Activated CD8-positive, alpha-beta memory T cell treated with anti-CD3 and anti-CD28 coated beads, Interleukin-2, amount 50 U/mL, for 24 hours (primary cell): ENCODE measurements around the gene CACNB2.
"Not testable (repeated sequence)": the region's sequence is repeated elsewhere in the genome, so short reads cannot be mapped to it uniquely, and the experiment has no call there.

Source experiments
- DNase-seq: peaks from one replicate; pipeline ENCODE4 v3.0.0-alpha.2; 2020; ENCODE audit errors: extremely low read depth

Gene CACNB2

DNA sequence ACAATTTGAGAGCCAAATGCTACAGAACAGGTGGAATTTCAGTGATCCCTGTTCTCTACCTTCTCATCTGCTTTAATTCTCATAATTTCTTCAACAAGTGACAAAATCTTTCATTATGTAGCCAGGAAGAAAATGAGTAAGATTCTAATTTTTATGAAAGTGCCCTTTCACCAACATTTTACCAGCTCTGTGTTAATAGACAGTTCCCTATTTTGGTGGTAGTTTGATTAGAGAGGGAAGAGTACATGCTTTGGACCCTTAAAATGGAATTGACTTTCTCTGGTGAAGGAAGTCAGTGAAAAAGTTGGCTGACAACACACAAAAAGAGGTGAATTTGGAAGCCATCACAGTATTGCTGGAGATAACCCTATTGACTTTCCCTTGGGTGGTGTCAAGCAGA, 61.7 kb downstream of the CACNB2 start:
- DNase-seq, result no peak

DNA sequence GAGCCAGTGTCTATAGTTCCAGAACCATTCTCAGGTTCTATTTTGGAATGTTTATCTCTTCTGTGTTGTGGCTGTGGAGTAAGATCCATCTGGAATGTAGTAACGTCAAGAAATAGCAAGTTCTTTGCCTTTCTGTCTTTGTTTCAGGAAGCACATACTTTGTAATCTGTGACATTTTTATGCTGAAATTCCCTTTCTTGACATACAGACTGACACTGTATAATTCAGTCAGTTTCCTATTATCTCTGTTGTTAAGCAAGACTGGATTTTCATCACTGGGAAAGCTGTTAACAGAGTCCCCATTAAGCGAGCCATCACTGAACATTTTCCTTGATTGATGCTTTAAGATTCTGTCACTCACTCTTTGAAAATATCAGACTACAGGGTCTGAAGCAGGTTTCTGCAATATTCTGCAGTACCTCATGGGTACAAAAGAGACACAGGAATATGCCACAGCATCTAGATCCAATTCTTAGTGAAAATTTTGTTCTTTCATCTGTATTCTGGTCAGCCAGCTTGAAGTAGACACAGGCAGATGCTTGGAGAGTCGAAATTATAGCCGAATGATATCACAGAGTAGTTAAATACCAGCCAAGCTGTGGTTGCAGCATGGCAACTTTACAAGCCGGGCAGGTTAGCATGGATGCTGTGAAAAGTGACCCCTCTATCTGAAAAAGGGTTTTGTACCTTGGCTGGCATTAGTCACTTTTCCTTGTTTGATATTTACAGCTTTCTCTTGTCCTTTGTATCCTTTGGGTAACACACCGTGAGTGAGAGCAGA, 62.6 kb downstream of the CACNB2 start:
- no peak for DNase-seq

DNA sequence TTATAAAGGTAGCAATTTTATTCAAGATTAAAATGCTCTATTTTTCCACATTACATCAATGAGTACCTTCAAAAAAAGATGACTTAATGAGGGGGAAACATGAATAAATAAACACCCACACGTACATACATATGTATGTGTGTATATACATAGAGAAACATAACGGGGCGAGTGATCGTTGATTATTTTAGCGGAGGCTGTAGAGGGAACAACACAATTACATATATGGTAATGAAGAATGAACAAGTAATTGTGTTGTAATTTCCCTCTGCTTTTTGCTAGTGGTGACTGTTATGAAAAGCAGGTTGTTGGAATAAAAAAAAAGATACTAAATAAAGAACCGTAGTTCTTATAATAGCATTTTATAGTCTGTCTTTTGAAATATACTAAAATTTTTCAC, 63.2 kb downstream of the CACNB2 start:
- DNase-seq, result no peak

DNA sequence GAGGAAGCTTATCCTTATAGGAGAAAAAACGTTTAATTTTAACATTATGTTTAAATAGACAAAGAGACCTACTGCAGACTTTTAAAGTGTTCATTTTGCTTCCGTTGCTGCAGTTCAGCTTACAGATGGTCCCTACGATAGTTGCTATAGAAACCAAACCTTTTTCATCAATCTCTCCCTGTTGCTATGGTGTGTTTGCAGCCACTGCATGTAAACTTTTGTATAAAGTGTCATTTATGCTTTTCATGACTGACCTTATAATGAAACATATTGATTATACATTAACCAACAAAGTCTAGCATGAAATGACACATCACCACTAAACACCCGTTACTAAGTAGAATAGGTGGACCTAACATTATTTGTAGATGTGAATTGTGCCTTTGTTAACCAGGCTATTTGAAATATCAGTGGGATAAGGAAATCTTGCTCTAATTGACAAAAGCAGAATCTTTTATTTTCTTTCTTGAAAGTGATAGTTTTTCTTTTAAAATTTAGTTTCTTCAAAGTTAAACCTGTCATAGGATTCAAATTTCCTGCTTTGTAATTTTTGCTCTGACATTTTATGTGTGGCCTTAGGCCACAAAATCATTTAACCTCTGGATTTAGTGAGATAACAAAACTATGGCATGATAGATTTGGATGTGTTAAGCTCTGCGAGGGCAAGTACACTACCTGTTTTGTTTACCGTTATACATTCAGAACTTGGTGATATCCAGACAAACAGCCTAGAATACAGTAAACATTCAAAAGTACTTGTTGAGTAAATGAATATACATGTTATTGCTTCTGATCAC, 64.0 kb downstream of the CACNB2 start:
- no peak for DNase-seq

- DNase-seq, result no peak
Measured at GRCh38 chr10:18205098-18205834, 65.0 kb downstream of the CACNB2 start.

- not testable (repeated sequence) for DNase-seq
Measured at GRCh38 chr10:18208186-18208585, 68.0 kb downstream of the CACNB2 start.

- DNase-seq, result no peak
Measured at GRCh38 chr10:18209241-18209640, 69.0 kb downstream of the CACNB2 start.

DNA sequence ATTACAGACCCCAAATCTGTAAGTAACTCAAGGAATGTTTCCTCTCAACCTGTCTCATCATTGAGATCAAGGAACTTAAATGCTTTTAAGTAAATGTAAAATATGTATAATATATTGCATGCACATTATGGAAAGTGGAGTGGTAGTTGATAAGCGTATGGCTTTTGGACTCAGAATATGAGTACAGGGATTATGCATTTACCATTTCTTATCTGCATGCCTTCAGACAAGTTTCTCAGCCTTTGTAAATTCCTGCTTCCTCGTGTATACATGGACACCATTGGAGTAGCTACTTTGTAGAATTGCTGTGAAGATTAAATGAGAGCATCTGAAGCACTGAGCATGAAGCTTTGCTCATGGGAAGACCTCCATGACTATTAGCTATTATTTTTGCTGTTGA, 70.5 kb downstream of the CACNB2 start:
- DNase-seq, result no peak

- DNase-seq, result no peak
Measured at GRCh38 chr10:18211862-18212261, 71.6 kb downstream of the CACNB2 start.

GRCh38 chr10:18213271-18213670, 73.0 kb downstream of the CACNB2 start:
- no peak for DNase-seq

GRCh38 chr10:18214691-18215563, 74.7 kb downstream of the CACNB2 start:
- no peak for DNase-seq

DNA sequence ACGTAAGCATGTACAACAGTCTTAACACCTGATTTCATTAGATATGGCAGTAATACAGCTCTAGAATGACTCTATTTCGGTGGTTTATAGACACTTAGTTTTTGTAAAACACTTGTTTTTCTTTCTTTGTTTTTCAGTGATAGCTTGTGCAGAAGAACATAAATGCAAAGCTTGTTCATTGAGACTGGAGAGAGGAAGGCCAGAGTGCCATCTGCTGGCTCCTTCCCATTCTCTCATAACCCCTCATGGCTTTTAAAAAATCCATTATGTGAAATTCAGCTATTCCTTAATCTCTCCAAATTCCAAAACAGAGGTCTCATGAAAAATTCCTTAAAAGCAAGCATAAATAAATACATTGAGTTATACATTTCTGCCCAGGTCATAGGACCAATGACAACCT, 76.3 kb downstream of the CACNB2 start:
- DNase-seq, result no peak

DNA sequence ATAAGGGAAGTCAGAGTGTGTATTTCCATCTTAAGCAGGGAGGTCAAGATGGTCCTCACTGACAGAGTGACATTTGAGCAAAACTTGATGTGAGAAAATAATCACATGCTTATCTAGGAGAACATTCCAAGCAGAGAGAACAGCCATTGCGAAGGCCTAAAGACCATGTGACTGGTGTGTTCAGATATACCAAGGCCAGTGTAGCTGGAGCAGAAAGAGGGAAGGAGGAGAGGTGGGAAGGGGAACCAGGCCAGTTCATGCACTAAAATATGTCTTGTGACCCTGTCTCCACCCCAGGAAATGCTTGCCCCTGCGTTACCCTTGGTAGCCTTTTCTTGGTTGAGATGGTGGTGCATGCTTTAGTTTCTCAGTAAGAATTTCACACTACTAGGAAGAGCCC, 77.4 kb downstream of the CACNB2 start:
- DNase-seq, result no peak

DNA sequence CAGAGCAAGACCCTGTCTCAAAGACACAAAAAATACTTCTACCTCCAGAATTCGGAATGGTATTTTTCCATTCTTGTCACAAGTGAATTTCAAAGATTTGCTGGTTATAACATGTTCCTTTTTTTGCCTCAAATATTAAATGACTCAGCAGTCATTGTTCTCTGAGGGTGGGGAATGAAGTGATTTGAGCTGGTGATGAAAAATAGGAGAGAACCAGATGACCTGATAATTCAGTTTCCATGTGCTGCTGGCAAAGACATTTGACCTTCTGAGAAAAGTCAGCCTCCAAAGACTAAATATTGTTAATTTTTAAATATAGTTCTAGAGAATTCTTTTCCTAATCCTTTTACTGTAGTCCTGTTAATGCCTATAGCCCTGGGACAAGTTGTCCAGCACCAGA, 78.9 kb downstream of the CACNB2 start:
- no peak for DNase-seq

DNA sequence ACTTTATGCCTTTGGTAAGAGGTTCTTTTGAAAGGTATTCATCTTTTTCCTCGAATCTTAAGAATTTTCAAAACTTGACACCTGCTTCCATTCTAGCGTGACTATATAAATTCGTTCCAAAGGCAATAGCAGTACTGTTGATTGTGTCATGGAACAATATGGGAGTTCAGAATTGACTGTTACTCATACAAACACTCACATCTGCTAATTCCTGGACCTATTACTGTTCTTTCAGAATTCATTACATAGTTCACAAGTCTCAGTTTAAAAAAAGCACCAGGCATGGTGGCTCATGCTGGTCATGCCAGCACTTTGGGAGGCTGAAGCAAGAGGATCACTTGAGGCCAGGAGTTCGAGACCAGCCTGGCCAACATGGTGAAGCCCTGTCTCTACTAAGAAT, 80.9 kb downstream of the CACNB2 start:
- DNase-seq, result no peak

DNA sequence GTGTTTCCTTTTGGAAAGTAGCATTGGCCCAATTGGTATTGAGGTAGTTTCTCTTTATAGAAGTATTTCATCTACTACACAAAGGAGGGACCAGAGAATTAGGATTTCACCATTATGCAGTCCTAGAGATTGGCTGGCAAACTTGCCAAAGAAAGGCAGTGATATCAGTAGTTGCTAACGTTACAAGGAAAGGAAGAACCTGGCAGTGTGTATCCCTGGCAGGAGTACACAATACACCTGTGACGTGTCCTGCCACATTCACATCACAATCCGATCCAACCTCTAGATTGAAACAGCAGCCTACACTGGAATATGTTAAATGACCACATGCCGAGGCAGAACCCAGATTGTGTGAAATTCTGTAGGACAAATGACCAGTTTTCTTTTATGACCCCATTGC, 81.7 kb downstream of the CACNB2 start:
- DNase-seq, result no peak

DNA sequence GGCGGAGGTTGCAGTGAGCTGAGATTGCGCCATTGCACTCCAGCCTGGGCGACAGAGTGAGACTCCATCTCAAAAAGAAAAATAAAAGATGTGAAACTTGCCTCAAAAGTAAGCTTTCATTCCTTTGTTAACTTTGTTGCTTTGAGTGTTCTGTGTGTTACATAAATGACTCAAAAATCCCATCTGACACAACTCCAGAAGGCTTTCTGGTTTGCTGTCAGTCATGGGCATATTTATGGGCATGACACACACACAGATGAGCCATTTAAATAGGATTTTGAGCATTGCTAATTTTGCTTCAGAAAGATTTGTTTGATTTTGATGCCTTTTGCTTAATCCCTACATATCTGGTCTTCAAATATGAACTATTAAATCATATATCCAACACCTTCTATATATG, 82.6 kb downstream of the CACNB2 start:
- no peak for DNase-seq

DNA sequence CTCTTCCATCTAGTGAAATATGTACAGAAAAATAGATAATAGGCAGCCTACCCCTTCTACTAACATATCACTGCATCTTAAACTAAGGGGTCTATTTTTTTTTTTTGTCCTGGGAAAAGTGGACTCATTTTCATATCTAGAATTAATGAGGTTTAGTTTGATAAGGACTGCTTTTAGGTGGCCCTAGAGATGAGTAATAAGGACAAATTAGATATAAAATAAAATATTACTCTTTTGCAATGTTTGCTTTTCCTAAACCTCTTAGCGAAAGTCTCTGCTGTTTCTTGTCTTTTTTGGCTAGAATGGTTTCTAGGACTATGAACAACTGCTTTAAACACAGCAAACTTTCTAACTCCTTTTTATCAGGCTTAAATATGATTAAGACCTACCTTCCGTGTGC, 83.7 kb downstream of the CACNB2 start:
- no peak for DNase-seq

DNA sequence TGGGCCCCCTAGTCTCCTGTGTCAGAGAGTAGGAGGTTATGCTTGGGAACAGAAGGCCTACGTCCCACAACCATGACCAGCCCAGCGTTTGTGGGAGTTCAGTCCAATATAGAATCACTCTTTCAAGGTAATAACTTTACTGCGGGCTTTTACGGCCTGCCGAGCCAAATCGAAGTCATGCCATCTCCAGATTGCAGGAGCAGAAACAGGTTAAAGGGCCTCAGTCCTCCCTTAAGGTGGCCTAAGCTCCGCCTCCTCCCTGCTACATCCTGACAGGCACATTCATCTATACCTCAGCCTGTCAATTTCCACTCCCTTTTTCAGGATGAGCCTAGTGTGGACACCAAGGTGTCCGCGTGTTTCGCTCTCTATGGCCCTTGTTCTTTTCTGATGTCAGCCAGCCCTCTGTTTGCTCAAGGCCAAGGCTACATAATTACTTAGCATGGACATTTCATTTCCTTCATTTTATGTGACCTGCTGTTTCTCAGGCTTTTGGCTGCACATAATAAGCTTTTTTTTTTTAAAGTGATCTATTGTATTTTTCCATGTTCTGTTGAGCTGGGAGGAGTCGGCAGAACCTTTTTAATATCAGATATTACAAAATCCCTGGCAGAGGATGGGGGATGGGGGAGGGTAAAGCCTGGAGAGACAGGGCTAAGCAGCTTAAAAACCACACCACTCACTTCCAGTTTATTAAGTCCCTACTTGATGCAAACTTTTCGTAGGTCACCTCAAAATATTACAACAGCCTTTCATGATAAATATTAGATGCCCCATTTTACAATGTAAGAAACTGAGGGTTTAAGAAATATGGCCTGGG, 84.6 kb downstream of the CACNB2 start:
- no peak for DNase-seq

- no peak for DNase-seq
Measured at GRCh38 chr10:18226336-18226735, 86.1 kb downstream of the CACNB2 start.

- DNase-seq, result no peak
Measured at GRCh38 chr10:18229826-18230225, 89.6 kb downstream of the CACNB2 start.
